PFSK-1 (cell line): Measurements from ENCODE around the gene PNPLA8.

ENCODE experiments used
- FOXP2 ChIP-seq: optimal IDR thresholded peaks from 2 replicates; pipeline ENCODE3; 2011; ENCODE audit warnings: borderline replicate concordance, control low read depth, inconsistent platforms; ENCODE audit not compliant: insufficient read depth; ENCODE audit errors: extremely low read length, extremely low read depth
- POLR2AphosphoS5 ChIP-seq: IDR thresholded peaks from 2 replicates; pipeline ENCODE4 v1.6.1; 2012; ENCODE audit warnings: low read depth, mild to moderate bottlenecking, control low read depth, low read length, moderate library complexity
- SIN3A ChIP-seq: IDR thresholded peaks from 2 replicates; pipeline ENCODE4 v1.6.1; 2012; ENCODE audit warnings: mild to moderate bottlenecking, low read length, moderate library complexity, borderline replicate concordance; ENCODE audit not compliant: insufficient read depth
- TAF1 ChIP-seq: IDR thresholded peaks from 2 replicates; pipeline ENCODE4 v1.6.1; 2012; ENCODE audit warnings: low read length, control low read depth, borderline replicate concordance; ENCODE audit not compliant: insufficient read depth
- TF ChIP-seq, protein P1 (sequence below), 2 experiments: IDR thresholded peaks; 2 replicates each; pipeline versions ENCODE4 v1.6.1 to v1.8.0; 2011 to 2012; ENCODE audit warnings: low read depth in 2 of 2, low read length in 2 of 2, control low read depth in 1 of 2, inconsistent platforms in 1 of 2, mild to moderate bottlenecking in 1 of 2, moderate library complexity in 1 of 2; ENCODE audit not compliant: insufficient read depth in 1 of 2

DNA sequence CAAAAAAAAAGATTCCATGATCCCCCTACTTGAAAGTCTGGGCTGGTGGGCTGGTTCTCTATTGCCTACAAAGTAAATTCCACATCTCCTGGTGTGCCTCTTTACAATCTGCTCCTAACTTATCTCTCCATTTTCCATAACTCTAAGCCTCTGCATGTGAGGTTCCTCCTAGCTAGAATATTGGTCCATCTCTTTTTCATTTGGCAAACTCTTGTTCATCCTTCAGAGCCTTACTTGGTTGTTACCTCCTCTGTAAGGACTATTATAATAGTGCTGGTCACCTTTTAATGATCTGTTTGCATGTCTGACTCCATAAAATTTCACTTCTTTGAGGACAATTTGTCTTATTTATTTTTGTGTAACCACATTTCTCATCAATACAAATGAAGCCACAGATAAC lies 68.1 kb downstream of the PNPLA8 start:
- no peak for TF ChIP-seq SIN3A
- TF ChIP-seq, protein P1, sequence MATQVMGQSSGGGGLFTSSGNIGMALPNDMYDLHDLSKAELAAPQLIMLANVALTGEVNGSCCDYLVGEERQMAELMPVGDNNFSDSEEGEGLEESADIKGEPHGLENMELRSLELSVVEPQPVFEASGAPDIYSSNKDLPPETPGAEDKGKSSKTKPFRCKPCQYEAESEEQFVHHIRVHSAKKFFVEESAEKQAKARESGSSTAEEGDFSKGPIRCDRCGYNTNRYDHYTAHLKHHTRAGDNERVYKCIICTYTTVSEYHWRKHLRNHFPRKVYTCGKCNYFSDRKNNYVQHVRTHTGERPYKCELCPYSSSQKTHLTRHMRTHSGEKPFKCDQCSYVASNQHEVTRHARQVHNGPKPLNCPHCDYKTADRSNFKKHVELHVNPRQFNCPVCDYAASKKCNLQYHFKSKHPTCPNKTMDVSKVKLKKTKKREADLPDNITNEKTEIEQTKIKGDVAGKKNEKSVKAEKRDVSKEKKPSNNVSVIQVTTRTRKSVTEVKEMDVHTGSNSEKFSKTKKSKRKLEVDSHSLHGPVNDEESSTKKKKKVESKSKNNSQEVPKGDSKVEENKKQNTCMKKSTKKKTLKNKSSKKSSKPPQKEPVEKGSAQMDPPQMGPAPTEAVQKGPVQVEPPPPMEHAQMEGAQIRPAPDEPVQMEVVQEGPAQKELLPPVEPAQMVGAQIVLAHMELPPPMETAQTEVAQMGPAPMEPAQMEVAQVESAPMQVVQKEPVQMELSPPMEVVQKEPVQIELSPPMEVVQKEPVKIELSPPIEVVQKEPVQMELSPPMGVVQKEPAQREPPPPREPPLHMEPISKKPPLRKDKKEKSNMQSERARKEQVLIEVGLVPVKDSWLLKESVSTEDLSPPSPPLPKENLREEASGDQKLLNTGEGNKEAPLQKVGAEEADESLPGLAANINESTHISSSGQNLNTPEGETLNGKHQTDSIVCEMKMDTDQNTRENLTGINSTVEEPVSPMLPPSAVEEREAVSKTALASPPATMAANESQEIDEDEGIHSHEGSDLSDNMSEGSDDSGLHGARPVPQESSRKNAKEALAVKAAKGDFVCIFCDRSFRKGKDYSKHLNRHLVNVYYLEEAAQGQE (IDR thresholded peaks at IDR 0.05; ENCODE audit: insufficient read depth in 1 of 2, low read depth in 2 of 2, low read length in 2 of 2): no peak
- TF ChIP-seq POLR2AphosphoS5: no peak
- TF ChIP-seq TAF1: no peak
- no peak for TF ChIP-seq FOXP2
